KMS-11 (cell line): Measurements from ENCODE around the gene INPP5A.

Experiments
- H2AFZ ChIP-seq: fragments of 200-600 bp; sonication (generic); 2 replicates; pipeline ENCODE4 v1.6.1; 2016; ENCODE audit warnings: antibody characterized with exemption, mixed run types, low read depth
- H3K27ac ChIP-seq: fragments of 200-600 bp; sonication (generic); 2 replicates; pipeline ENCODE4 v1.6.1; 2016; ENCODE audit warnings: mild to moderate bottlenecking, mixed run types
- H3K27me3 ChIP-seq: fragments of 200-600 bp; sonication (generic); 2 replicates; pipeline ENCODE4 v1.6.1; 2017; ENCODE audit warnings: mild to moderate bottlenecking, low read depth, mixed run types, moderate library complexity; ENCODE audit not compliant: insufficient read depth
- H3K36me3 ChIP-seq: fragments of 200-600 bp; sonication (generic); 2 replicates; pipeline ENCODE4 v1.6.1; 2017; ENCODE audit warnings: mild to moderate bottlenecking, mixed run types; ENCODE audit not compliant: insufficient read depth
- H3K4me1 ChIP-seq: fragments of 200-600 bp; sonication (generic); 2 replicates; pipeline ENCODE4 v1.6.1; 2016; ENCODE audit warnings: mild to moderate bottlenecking, low read depth, mixed run types; ENCODE audit not compliant: poor library complexity, severe bottlenecking
- H3K4me2 ChIP-seq: fragments of 200-600 bp; sonication (generic); 2 replicates; pipeline ENCODE4 v1.7.0; 2016; ENCODE audit warnings: mild to moderate bottlenecking, mixed run types
- H3K4me3 ChIP-seq: fragments of 200-600 bp; sonication (generic); IDR thresholded peaks from 2 replicates; pipeline ENCODE4 v1.6.1; 2017; ENCODE audit warnings: low read depth, low read length, mixed read lengths; ENCODE audit not compliant: insufficient read depth
- H3K79me2 ChIP-seq: fragments of 200-600 bp; sonication (generic); 2 replicates; pipeline ENCODE4 v1.6.1; 2016; ENCODE audit warnings: low read depth, mixed run types; ENCODE audit not compliant: insufficient read depth
- H3K9ac ChIP-seq: fragments of 200-600 bp; sonication (generic); 2 replicates; pipeline ENCODE4 v1.6.1; 2016; ENCODE audit warnings: mild to moderate bottlenecking, mixed run types
- H4K20me1 ChIP-seq: fragments of 200-600 bp; sonication (generic); 2 replicates; pipeline ENCODE4 v1.6.1; 2016; ENCODE audit warnings: mild to moderate bottlenecking, mixed run types; ENCODE audit not compliant: insufficient read depth
- TF ChIP-seq, protein P1 (sequence below): fragments of 200-600 bp; sonication (generic); conservative IDR thresholded peaks from 2 replicates; pipeline ENCODE4 v1.6.1; 2017; ENCODE audit warnings: low read depth, mild to moderate bottlenecking, antibody characterized with exemption, low read length, moderate library complexity, mixed read lengths

INPP5A gene

GRCh38 chr10:132616170-132616995 is 78.8 kb downstream of the INPP5A start:
- no peak overlapping the region for H3K9ac ChIP-seq
- no peaks in the 10 kb centered on the region for H3K4me1 ChIP-seq
- H3K27ac ChIP-seq = no peak overlapping the region
- TF ChIP-seq, protein P1, sequence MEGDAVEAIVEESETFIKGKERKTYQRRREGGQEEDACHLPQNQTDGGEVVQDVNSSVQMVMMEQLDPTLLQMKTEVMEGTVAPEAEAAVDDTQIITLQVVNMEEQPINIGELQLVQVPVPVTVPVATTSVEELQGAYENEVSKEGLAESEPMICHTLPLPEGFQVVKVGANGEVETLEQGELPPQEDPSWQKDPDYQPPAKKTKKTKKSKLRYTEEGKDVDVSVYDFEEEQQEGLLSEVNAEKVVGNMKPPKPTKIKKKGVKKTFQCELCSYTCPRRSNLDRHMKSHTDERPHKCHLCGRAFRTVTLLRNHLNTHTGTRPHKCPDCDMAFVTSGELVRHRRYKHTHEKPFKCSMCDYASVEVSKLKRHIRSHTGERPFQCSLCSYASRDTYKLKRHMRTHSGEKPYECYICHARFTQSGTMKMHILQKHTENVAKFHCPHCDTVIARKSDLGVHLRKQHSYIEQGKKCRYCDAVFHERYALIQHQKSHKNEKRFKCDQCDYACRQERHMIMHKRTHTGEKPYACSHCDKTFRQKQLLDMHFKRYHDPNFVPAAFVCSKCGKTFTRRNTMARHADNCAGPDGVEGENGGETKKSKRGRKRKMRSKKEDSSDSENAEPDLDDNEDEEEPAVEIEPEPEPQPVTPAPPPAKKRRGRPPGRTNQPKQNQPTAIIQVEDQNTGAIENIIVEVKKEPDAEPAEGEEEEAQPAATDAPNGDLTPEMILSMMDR = no peak
- no peak overlapping the region for H2AFZ ChIP-seq
- no peak overlapping the region for H3K4me3 ChIP-seq
- no peaks in the 10 kb centered on the region for H3K27me3 ChIP-seq
- H3K36me3 ChIP-seq = no peaks in the 10 kb centered on the region
- H3K4me2 ChIP-seq = no peak overlapping the region
- H3K79me2 ChIP-seq = no peaks in the 10 kb centered on the region
- H4K20me1 ChIP-seq = no peaks in the 10 kb centered on the region

DNA sequence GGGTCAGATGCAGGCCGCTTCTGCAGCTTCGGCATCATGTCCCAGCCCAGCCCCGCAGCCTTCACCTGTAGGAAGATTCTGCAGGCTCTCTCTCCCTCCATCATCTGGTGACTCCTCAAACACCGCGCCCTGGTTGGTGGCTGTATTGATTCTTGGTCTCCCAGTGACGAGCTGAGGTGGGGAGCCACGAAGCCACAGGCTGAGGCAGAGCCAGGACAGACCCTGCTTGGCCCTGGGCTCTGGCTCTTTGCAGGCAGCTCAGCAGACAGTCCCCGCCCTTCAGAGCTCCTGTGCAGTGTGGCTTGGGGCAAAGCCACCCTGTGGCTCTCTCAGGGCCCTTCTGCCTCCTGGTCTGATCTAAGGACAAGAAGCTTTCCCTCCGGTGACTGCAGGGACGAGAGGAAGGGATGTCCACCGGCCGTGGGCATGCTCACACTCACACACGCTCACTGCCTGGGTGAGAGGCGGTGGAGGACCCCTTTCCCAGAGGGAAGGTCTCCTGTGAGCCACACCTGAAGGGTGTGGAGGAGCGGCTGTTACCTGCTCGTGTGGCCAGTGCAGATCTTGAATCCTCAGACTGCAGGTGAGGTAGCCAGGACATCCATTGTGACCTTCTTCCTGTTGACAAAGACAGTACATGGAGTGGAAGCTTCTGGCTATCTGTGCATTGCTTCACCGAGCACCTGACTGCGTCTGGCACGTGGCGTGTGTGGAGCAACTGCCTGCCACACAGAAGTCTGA is 79.6 kb downstream of the INPP5A start:
- H3K9ac ChIP-seq = no peak overlapping the region
- no peaks in the 10 kb centered on the region for H4K20me1 ChIP-seq
- H3K4me2 ChIP-seq = no peak overlapping the region
- TF ChIP-seq, protein P1 = no peak
- no peak overlapping the region for H3K27ac ChIP-seq
- no peaks in the 10 kb centered on the region for H3K27me3 ChIP-seq
- no peak overlapping the region for H3K4me3 ChIP-seq
- H2AFZ ChIP-seq = no peak overlapping the region
- H3K79me2 ChIP-seq = no peaks in the 10 kb centered on the region
- no peaks in the 10 kb centered on the region for H3K36me3 ChIP-seq
- no peaks in the 10 kb centered on the region for H3K4me1 ChIP-seq

DNA sequence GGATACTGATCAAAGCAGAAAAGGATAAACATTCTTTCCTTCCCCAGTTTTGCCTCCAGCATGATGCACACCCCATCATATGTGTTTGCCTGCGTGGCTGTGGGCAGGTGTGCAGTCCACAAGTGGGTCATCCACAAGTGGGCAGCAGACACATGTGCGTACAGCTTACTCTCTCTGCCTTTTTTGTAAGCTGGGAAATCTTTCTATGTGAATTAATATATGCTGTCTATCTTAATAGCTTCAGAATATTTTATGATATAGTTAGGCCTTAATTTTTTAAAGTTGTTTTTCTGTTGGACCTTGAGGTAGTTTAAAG is 80.1 kb downstream of the INPP5A start:
- Histone ChIP-seq H3K4me2 (no peak overlapping the region), H3K4me3 (no peak overlapping the region), H3K4me1 (no peaks in the 10 kb centered on the region), H3K36me3 (no peaks in the 10 kb centered on the region), H4K20me1 (no peaks in the 10 kb centered on the region), H3K79me2 (no peaks in the 10 kb centered on the region), H2AFZ (no peak overlapping the region), H3K9ac (no peak overlapping the region), H3K27me3 (no peaks in the 10 kb centered on the region), H3K27ac (no peak overlapping the region)
- TF ChIP-seq, protein P1 = no peak

DNA sequence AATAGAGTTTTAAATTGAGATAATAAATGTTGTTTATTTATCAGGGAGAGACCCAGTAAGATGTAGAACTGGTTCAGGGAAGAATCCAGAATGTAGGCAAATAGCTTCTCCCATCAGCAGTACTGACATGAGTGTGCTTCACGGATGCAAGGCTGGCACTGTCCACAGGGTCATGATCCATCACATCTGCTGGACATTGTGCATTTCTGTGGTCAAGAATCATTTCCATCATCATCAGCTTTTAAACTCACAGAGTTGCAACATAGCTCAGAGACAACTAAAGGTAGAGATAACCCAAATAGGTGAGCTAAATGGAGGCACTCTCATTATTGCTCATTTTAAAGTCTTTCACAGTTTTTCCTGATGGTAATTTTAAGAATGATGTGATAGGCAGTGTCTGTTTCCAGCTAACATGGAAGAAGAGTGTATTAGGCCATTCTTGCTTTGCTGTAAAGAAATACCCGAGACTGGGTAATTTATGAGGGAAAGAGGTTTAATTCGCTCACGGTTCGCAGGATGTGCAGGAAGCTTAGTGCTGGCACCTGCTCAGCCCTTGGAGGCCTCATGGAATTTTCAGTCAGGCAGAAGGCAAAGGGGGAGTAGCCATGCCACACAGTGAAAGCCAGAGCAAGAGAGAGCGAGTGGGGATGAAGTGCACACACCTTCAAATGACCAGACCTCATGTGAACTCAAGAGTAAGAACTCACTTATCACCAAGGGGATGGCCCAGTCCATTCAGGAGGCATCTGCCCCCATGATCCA is 80.8 kb downstream of the INPP5A start:
- no peak overlapping the region for H2AFZ ChIP-seq
- no peaks in the 10 kb centered on the region for H3K27me3 ChIP-seq
- no peaks in the 10 kb centered on the region for H3K4me1 ChIP-seq
- no peak overlapping the region for H3K4me2 ChIP-seq
- TF ChIP-seq, protein P1 = no peak
- H3K27ac ChIP-seq = no peak overlapping the region
- no peaks in the 10 kb centered on the region for H3K36me3 ChIP-seq
- no peaks in the 10 kb centered on the region for H3K79me2 ChIP-seq
- no peaks in the 10 kb centered on the region for H4K20me1 ChIP-seq
- no peak overlapping the region for H3K9ac ChIP-seq
- H3K4me3 ChIP-seq = no peak overlapping the region
